GM23338 (cell line): Measurements from ENCODE around the gene NYAP1.
A peak's percentile ranks its signal among the peaks of the same experiment; 100 is the strongest.

Experiments
- CREB1 ChIP-seq: fragments of 250-450 bp; sonication (Bioruptor Pico); IDR thresholded peaks from 2 replicates; pipeline ENCODE4 v1.5.0; 2020; ENCODE audit warnings: low read depth, mild to moderate bottlenecking, moderate library complexity
- CTCF ChIP-seq, 2 experiments: fragments of 200-600 bp in 1 of 2; sonication (generic) in 1 of 2; conservative IDR thresholded peaks; 2 replicates each; pipeline versions ENCODE4 v1.5.1 to v1.6.1; 2016 to 2017; ENCODE audit warnings: antibody characterized with exemption in 2 of 2, low read depth in 2 of 2, mild to moderate bottlenecking in 2 of 2, moderate library complexity in 1 of 2
- ETS1 ChIP-seq: IDR thresholded peaks from 2 replicates; pipeline ENCODE4 v1.6.1; 2016; ENCODE audit warnings: antibody characterized with exemption
- EZH2 ChIP-seq: fragments of 200-600 bp; sonication (generic); IDR thresholded peaks from one replicate; pipeline ENCODE4 v1.8.0; 2017; ENCODE audit warnings: antibody characterized with exemption, mild to moderate bottlenecking, low read depth; ENCODE audit not compliant: unreplicated experiment
- EZH2phosphoT487 ChIP-seq: fragments of 200-600 bp; sonication (generic); IDR thresholded peaks from one replicate; pipeline ENCODE4 v1.8.1; 2018; ENCODE audit warnings: antibody characterized with exemption; ENCODE audit not compliant: unreplicated experiment
- JUNB ChIP-seq: IDR thresholded peaks from one replicate; pipeline ENCODE4 v1.6.1; 2016; ENCODE audit warnings: antibody characterized with exemption; ENCODE audit not compliant: unreplicated experiment
- NANOG ChIP-seq: IDR thresholded peaks from 2 replicates; pipeline ENCODE4 v1.6.1; 2016; ENCODE audit warnings: antibody characterized with exemption, borderline replicate concordance
- POLR2AphosphoS5 ChIP-seq: IDR thresholded peaks from 2 replicates; pipeline ENCODE4 v1.6.1; 2016; ENCODE audit warnings: antibody characterized with exemption, low read depth
- REST ChIP-seq: IDR thresholded peaks from one replicate; pipeline ENCODE4 v1.6.1; 2018; ENCODE audit warnings: antibody characterized with exemption; ENCODE audit not compliant: unreplicated experiment
- STAT1 ChIP-seq: IDR thresholded peaks from one replicate; pipeline ENCODE4 v1.6.1; 2016; ENCODE audit warnings: antibody characterized with exemption; ENCODE audit not compliant: unreplicated experiment
- ZNF114 ChIP-seq: fragments of 250-450 bp; sonication (Bioruptor Pico); IDR thresholded peaks from 2 replicates; pipeline ENCODE4 v1.5.0; 2020; ENCODE audit warnings: mild to moderate bottlenecking, moderate library complexity
- ZNF331 ChIP-seq: fragments of 250-450 bp; sonication (Bioruptor Pico); IDR thresholded peaks from 2 replicates; pipeline ENCODE4 v1.5.0; 2020; ENCODE audit warnings: low read depth, mild to moderate bottlenecking, moderate library complexity

GRCh38 chr7:100483722-100484672 lies at the start of gene NYAP1:
- TF ChIP-seq CTCF (conservative IDR thresholded peaks at IDR 0.05; ENCODE audit: low read depth in 2 of 2) (no peak), EZH2 (no peak), REST (no peak), EZH2phosphoT487 (no peak), POLR2AphosphoS5 (peak; percentile 42), ZNF331 (CRISPR knock-in tag) (no peak), JUNB (no peak), ETS1 (no peak), NANOG (no peak), CREB1 (CRISPR knock-in tag) (no peak), STAT1 (no peak), ZNF114 (CRISPR knock-in tag) (no peak)
